Measurements from ENCODE around the gene RNASE9. TPM values are rescaled to one million over a fixed set of nuclear protein-coding genes. Genes with fewer than 3 reads are reported as not detected.
A peak's percentile ranks its signal among the peaks of the same experiment; 100 is the strongest.

The RNASE9 gene
- total and polyA plus RNA-seq, 9 of the 15 experiments (the other 6 are each of a cell fraction or from before 2014, with no cell fraction given): not detected

GRCh38 chr14:20592574-20592973 is 31.7 kb upstream of the RNASE9 start:
- Histone ChIP-seq H3K4me1 (replicated peaks in 1 of 2; ENCODE audit: control insufficient read depth in 2 of 2, insufficient read depth in 2 of 2, low read length in 2 of 2) (peaks cover 4 to 22% of the 10 kb centered on the region in 2 experiments), H3K79me2 (ENCODE audit: control insufficient read depth, insufficient read depth, low read length) (no peaks in the 10 kb centered on the region), H3K36me3 (ENCODE audit: control insufficient read depth, insufficient read depth, low read length) (no peaks in the 10 kb centered on the region), H3K27ac (ENCODE audit: extremely low read depth, low read depth, low read length) (no peak overlapping the region), H3K9ac (ENCODE audit: insufficient read depth in 1 of 2, low read depth in 2 of 2, low read length in 2 of 2) (no peak overlapping the region; a peak in 1 of 4 replicates), H4K20me1 (replicated peaks; ENCODE audit: control insufficient read depth, insufficient read depth, low read length) (no peaks in the 10 kb centered on the region), H3K27me3 (ENCODE audit: control insufficient read depth in 2 of 2, insufficient read depth in 2 of 2, low read length in 2 of 2) (no peaks in the 10 kb centered on the region), H3K9me1 (ENCODE audit: control insufficient read depth, insufficient read depth, low read length) (no peaks in the 10 kb centered on the region), H3K4me2 (ENCODE audit: insufficient read depth, low read length) (no peak overlapping the region), H2AFZ (ENCODE audit: low read depth, low read length) (peak overlapping the region; percentile 44; the same call in 1 of the 2 replicates), H3K9me3 (replicated peaks; ENCODE audit: control insufficient read depth, insufficient read depth, low read depth, low read length) (no peaks in the 10 kb centered on the region), H3K4me3 (no peak overlapping the region)
- BruUV-seq (replicated peaks): no TSS peak
- intact Hi-C loops (cut with micrococcal nuclease) (no loop called here), in situ Hi-C loops (cut with MboI) (no loop called here)
- CTCF ChIA-PET (ENCODE audit: low intra/inter-chr PET ratio): no interaction called here
- POLR2A ChIA-PET: no interaction called here
- WGBS (ENCODE audit: insufficient coverage, low coverage, missing lambda C conversion rate): 58% methylated on average over 1 of the region's 1 CpG
- DNase-seq (ENCODE audit: extremely low read depth in 1 of 4, low spot score in 3 of 4) (no peak), FAIRE-seq (no peak), ATAC-seq (no peak)
- no peak for TF ChIP-seq CCAR2 (IDR thresholded peaks at IDR 0.05; ENCODE audit: low read depth, low read length)
- TF ChIP-seq THAP12 (CRISPR knock-in tag; IDR thresholded peaks at IDR 0.05): no peak
- no peak for TF ChIP-seq ZNF639 (CRISPR knock-in tag; conservative IDR thresholded peaks at IDR 0.05 in 1 of 2, IDR thresholded peaks at IDR 0.05 in 1 of 2)
- no peak for TF ChIP-seq ZNF780A (CRISPR knock-in tag; IDR thresholded peaks at IDR 0.05)
